ENCODE measurements around the gene SLCO3A1.

DNA sequence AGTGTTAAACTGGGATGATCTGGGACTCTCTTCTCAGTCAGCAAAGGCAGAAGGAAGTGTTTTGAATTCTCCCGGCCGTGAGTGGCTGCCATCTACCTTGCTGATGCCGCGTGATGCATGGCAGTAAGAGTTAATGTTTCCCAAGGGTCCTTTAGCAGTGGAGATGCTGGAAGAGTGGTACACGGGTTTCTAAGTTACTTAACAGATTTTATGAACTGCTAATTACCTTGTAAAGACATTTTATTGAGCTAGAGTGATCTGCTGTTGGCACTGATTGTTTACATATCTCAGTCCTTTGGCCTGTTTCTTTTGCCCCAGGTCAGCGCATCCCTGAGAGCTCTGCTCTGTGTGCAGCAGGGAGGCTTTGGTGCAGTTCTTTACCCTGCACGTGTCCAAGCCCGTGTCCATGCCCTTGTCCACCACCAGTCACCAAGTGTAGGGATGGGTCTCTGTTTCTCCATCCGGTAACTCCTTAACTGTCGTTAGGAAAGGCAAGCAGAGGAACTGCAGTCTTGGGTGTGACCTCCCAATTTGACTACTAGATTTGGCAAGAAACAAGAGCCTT, 172.3 kb downstream of the SLCO3A1 start:
- TF ChIP-seq, protein P1, sequence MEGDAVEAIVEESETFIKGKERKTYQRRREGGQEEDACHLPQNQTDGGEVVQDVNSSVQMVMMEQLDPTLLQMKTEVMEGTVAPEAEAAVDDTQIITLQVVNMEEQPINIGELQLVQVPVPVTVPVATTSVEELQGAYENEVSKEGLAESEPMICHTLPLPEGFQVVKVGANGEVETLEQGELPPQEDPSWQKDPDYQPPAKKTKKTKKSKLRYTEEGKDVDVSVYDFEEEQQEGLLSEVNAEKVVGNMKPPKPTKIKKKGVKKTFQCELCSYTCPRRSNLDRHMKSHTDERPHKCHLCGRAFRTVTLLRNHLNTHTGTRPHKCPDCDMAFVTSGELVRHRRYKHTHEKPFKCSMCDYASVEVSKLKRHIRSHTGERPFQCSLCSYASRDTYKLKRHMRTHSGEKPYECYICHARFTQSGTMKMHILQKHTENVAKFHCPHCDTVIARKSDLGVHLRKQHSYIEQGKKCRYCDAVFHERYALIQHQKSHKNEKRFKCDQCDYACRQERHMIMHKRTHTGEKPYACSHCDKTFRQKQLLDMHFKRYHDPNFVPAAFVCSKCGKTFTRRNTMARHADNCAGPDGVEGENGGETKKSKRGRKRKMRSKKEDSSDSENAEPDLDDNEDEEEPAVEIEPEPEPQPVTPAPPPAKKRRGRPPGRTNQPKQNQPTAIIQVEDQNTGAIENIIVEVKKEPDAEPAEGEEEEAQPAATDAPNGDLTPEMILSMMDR (IDR thresholded peaks at IDR 0.05): no peak
- no peak for TF ChIP-seq POLR2A (IDR thresholded peaks at IDR 0.05)
